Progenitor cell of endocrine pancreas (in vitro differentiated cells): ENCODE measurements around the gene TBC1D32. TPM values are rescaled to one million over a fixed set of nuclear protein-coding genes. Genes with fewer than 3 reads are reported as not detected.
"Not testable (repeated sequence)": the region's sequence is repeated elsewhere in the genome, so short reads cannot be mapped to it uniquely, and the experiment has no call there.

Experiments used
- DNase-seq: peaks from one replicate; pipeline ENCODE4 v3.0.0; 2021; ENCODE audit warnings: low spot score; ENCODE audit not compliant: unreplicated experiment
- H3K27ac Mint-ChIP-seq: 2 replicates; pipeline ENCODE4 v1.8.0; 2021; ENCODE audit warnings: mild to moderate bottlenecking, moderate library complexity, mixed read lengths
- H3K27me3 Mint-ChIP-seq: 2 replicates; pipeline ENCODE4 v1.8.0; 2021; ENCODE audit warnings: mixed read lengths
- H3K36me3 Mint-ChIP-seq: 2 replicates; pipeline ENCODE4 v1.8.0; 2022; ENCODE audit warnings: mixed read lengths; ENCODE audit not compliant: insufficient read depth
- H3K4me1 Mint-ChIP-seq: 2 replicates; pipeline ENCODE4 v1.8.0; 2021; ENCODE audit warnings: low read depth, mixed read lengths
- H3K4me3 Mint-ChIP-seq: 2 replicates; pipeline ENCODE4 v1.8.0; 2021; ENCODE audit warnings: low read depth, mild to moderate bottlenecking, moderate library complexity, mixed read lengths
- H3K9me3 Mint-ChIP-seq: 2 replicates; pipeline ENCODE4 v1.8.0; 2021; ENCODE audit warnings: low read depth, mixed read lengths
- CTCF ChIP-seq: fragments of 200-600 bp; sonication (generic); IDR thresholded peaks from one replicate; pipeline ENCODE4 v1.5.0; 2021; ENCODE audit warnings: antibody characterized with exemption, mild to moderate bottlenecking; ENCODE audit not compliant: unreplicated experiment
- total RNA-seq: library from RNA; stranded (reverse); gene quantifications from 2 replicates; pipeline ENCODE4 v1.2.1, GENCODE V29; 2021

Gene TBC1D32
- total RNA-seq, 1 donor from 2014 or later, result 15.4 TPM

- Mint-ChIP-seq H3K4me3 (no peak overlapping the region), H3K27me3 (no peaks in the 10 kb centered on the region), H3K9me3 (no peaks in the 10 kb centered on the region), H3K4me1 (peaks cover 7% of the 10 kb centered on the region), H3K27ac (no peak overlapping the region), H3K36me3 (no peaks in the 10 kb centered on the region)
- no peak for TF ChIP-seq CTCF
- no peak for DNase-seq
Observed at GRCh38 chr6:121338366-121338765, 4.1 kb upstream of the TBC1D32 start.

GRCh38 chr6:121335087-121336008 is 1.1 kb upstream of the TBC1D32 start:
- TF ChIP-seq CTCF, result no peak
- Mint-ChIP-seq H3K4me3 (peak overlapping the region; percentile 96), H3K36me3 (no peaks in the 10 kb centered on the region), H3K27ac (peak overlapping the region; percentile 99), H3K27me3 (no peaks in the 10 kb centered on the region), H3K4me1 (peaks cover 11% of the 10 kb centered on the region), H3K9me3 (no peaks in the 10 kb centered on the region)
- no peak for DNase-seq

GRCh38 chr6:121333694-121334093 is 586 bp downstream of the TBC1D32 start:
- not testable (repeated sequence) for DNase-seq, H3K36me3 Mint-ChIP-seq, H3K27me3 Mint-ChIP-seq, H3K27ac Mint-ChIP-seq, H3K9me3 Mint-ChIP-seq
- Mint-ChIP-seq H3K4me3 (peak overlapping the region; percentile 96), H3K4me1 (peaks cover 11% of the 10 kb centered on the region)

- no peak for TF ChIP-seq CTCF
- Mint-ChIP-seq H3K4me3 (peak overlapping the region; percentile 96), H3K4me1 (peaks cover 11% of the 10 kb centered on the region), H3K27me3 (no peaks in the 10 kb centered on the region), H3K27ac (peak overlapping the region; percentile 80), H3K9me3 (no peaks in the 10 kb centered on the region), H3K36me3 (no peaks in the 10 kb centered on the region)
- DNase-seq, result no peak
Observed at GRCh38 chr6:121333196-121333595, 1.1 kb downstream of the TBC1D32 start.

GRCh38 chr6:121330516-121330915 is 3.8 kb downstream of the TBC1D32 start:
- DNase-seq, result no peak
- H3K27me3 Mint-ChIP-seq, result no peaks in the 10 kb centered on the region
- no peak overlapping the region for H3K4me3 Mint-ChIP-seq
- TF ChIP-seq CTCF, result no peak
- H3K36me3 Mint-ChIP-seq, result no peaks in the 10 kb centered on the region
- no peak overlapping the region for H3K27ac Mint-ChIP-seq
- H3K9me3 Mint-ChIP-seq, result no peaks in the 10 kb centered on the region
- H3K4me1 Mint-ChIP-seq, result peaks cover 11% of the 10 kb centered on the region

GRCh38 chr6:121321282-121321681 is 13.0 kb downstream of the TBC1D32 start:
- TF ChIP-seq CTCF, result no peak
- H3K9me3 Mint-ChIP-seq, result peaks cover 2% of the 10 kb centered on the region

More at GRCh38 chr6:121321282-121321681, 13.0 kb downstream of the TBC1D32 start:
- no peak overlapping the region for H3K27ac Mint-ChIP-seq
- no peaks in the 10 kb centered on the region for H3K27me3 Mint-ChIP-seq
- no peak overlapping the region for H3K4me3 Mint-ChIP-seq
- peaks cover 4% of the 10 kb centered on the region for H3K36me3 Mint-ChIP-seq
- no peak for DNase-seq
- peaks cover 3% of the 10 kb centered on the region for H3K4me1 Mint-ChIP-seq
